ENCODE results near the gene TBC1D22A.
"Not testable (repeated sequence)": the region's sequence is repeated elsewhere in the genome, so short reads cannot be mapped to it uniquely, and the experiment has no call there.

The TBC1D22A gene

DNA sequence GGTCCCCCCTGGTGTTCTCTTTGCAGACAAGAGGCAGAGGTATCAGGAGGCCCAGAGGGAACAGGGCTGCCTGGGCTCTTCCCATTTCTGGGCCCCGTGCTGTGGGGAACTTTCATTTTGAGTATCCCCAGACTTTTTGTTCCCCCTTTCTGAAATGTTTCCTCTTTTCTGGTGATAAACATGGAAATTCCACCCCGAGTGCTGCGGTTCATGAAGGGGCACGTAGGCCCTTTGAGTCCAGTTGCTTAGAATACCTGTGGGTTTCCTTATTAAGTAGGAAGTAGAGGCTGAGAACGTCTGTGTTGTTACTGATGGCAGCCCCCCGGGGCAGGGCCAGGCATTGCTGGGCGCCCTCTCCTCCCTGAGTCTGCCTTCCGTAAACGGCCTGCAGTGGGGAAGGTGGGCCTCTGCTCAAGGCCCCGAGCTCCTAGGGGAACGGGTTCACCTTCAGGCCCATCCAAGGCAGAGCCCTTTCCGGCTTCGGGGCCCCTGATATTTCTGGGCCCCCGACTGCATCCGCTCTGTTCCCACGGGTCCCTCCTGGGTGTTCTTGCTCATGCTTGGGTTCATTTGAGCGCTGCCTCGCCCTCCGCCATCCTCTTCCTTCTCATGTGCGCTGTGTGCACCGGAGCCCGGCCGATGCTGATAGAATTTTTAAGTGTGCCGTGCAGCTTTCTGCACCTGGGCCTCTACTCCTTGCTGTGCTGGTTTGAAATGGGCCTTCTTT lies 12.0 kb downstream of the TBC1D22A start:
- no peak for DNase-seq (ENCODE audit: low read depth, low spot score)

DNA sequence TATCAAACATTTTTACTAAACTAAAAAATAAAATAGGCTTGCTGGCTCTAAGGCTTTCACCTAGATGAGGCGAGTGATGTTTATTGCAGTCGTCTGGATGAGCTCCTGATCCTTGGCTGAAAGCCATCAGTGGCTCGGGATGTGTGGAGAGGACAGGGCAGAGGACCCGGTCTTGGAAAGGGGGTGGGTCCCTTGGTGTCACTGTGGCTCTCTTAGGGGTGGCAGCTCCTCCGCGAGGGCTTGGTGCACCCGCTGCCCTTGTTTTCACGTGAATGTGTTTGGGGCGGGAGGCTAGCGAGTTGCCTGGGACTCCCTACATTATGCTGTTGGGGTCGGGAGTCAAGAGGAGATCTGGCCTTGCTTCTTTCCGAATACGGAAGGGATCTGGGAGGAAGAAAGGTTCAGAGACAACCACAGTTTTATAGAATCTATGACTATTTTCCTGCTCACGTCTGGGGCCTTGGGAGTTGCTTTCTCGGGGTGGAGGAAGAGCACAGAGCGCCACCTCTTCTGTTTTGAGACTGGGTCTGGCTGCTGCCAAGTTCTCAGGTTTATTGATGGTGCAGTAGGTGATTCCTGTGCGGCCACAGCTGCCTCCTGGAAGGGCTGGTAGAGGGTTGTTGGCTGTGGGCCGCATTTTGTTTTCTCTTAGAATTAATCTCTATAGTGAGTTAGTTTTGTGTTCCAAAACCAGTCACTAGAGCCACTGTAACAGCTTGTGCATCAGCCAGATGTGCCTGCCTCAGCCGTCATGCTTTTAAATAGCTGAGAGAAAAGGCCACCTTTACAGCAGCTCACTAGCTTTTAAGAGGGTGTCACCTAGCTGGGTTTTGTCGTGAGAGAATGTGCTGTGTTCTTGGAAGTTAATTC lies 12.8 kb downstream of the TBC1D22A start:
- DNase-seq (ENCODE audit: low read depth, low spot score): no peak

DNA sequence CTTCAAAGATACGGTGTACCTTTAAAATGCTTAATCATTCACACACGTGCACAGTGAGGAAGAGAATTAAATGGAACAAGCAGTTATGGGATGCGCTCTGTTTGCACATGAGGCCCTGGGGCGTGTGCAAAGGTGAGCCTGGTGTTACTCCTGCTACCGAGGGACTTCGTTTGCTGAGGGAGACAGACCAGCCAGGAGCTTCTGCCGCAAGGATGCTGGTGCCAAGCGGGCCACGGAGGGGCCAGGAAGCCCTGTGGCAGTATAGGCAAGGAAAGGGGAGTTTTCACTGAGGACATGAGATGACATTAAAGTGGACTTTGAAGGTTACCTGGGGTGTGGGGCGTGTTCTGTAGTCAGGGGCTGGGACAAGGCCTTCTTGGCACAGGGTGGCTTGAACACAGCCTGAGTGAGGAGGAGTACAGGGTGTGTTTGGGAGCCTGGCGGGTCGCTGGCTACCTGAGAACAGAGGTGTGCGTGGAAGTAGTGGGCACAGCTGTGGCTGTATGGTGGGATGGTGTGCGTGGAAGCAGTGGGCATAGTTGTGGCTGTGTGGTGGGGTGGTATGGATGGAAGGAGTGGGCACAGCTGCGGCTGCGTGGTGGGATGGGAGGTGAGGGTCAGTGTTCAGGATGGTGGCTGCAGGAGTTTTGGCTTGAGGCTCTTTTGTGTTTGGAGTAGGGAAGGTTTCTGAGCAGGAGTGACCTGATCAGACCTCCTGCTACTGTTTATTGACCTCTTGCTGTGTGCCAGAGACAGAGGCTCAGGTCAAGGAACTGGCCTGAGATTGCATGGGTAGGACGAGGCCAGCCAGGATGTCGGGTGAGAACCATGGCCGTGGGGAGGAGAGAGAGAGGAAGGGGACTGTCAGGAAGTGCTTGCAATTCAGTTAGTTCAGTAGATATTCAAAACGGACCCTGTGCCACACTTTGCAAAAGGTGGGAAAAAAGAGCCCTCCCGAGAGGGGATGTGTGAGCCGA lies 13.7 kb downstream of the TBC1D22A start:
- no peak for DNase-seq (ENCODE audit: low read depth, low spot score)

DNA sequence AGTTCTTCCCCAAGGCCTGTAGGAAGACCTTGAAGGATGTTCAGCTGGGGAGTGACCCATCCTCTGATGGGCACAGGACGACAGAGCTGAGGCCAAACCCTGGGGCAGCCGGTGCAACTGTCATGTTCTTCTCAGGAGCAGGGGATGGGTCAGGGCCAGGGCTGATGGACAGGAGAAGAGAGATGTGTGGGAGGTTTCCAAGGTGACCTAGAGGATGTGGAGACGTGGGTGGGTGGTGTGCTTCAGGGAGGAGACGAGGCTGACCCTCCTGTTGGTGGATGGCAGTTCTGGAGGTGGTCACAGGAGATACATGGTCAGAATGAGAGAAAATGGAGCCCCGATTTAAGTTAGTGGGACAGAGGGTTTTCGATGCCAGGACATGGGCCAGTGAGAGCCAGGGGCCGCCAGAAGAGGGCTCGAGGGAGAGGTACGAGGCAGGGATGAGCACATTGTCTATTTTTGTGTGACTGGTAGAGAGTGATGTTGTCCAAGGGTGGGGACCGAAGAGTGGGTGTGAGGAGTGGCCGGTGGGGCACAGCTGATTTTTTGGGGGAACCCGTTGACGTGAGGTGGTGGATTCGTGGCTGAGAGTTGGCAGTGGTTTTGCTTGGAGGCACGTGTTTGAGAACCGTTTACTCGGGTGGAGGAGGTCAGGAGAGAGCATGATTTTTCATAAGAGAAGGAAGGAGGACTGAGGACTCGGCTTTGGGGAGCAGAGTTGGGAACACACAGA lies 14.6 kb downstream of the TBC1D22A start:
- DNase-seq (ENCODE audit: low read depth, low spot score): no peak

DNA sequence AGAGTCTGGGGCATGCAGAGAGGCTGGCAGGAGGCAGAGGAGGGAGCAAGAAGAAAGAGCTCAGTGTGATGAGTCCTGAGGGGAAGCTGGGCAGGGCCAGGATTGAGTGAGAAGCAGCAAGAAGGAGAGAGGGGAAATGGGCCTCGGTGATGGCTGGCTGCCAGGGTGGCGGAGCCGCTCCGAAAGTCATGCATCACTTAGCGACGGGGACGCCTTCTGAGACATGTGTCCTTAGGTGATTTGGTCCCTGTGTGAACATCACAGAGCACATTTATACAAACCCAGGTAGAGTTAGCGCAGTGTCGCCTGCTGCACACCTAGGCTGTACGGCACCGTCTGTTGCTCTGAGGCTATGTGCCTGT lies 15.1 kb downstream of the TBC1D22A start:
- no peak for DNase-seq (ENCODE audit: low read depth, low spot score)

DNA sequence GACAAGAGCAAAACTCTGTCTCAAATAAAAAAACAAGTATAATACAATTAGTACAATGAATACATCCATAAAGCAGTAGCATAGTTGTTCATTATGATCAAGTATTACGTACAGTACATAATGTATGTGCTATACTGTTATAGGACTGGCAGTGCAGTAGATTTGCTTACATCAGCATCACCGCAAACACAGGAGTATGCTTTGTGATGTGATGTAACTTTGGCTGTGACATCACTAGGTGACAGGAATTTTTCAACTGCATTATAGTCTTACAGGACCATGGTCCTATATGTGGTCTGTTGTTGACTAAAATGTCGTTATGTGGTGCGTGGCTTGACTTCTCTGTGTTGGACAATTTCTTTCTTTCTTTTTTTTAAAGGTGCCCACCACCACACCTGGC lies 16.6 kb downstream of the TBC1D22A start:
- DNase-seq (ENCODE audit: low read depth, low spot score): no peak

DNA sequence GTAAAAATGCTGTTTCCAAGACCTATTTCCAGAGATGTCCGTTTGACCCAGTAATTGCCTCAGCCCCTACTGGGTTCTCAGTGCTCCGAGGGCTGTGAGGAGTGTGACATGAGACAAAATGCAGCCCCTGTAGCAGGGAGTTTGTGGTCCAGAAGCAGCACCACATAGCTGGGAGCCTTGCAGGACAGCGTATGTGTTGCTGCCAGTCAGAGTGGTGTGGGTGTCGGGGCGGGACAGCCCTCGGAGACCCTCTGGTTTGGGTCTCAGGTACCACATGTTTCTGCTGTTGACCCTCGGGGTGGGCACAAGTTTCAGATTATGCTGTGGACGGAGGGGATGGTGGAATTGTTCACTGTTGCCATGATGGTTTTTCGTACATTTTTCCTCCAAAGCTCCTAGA lies 17.2 kb downstream of the TBC1D22A start:
- DNase-seq (ENCODE audit: low read depth, low spot score): no peak

DNA sequence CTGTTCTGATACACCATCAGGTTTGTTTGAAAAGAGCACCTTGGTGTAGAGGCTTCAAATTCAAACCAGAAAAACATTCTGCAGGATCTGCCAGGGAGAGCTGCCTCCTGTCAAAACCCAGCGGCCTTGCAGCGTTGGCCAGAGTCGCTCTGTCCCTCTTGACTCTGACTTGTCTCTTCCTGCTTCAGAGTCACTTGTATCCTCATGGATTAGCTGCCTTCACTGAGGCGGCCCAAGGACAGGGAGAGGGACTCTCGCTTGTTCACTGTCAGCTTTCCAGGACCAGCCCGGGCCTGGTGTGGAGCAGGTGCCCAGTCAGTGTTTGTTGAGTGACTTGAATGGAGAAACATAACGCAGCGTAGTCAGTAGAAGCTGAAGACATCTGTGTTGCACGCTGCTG lies 18.0 kb downstream of the TBC1D22A start:
- DNase-seq (ENCODE audit: low read depth, low spot score): no peak

DNA sequence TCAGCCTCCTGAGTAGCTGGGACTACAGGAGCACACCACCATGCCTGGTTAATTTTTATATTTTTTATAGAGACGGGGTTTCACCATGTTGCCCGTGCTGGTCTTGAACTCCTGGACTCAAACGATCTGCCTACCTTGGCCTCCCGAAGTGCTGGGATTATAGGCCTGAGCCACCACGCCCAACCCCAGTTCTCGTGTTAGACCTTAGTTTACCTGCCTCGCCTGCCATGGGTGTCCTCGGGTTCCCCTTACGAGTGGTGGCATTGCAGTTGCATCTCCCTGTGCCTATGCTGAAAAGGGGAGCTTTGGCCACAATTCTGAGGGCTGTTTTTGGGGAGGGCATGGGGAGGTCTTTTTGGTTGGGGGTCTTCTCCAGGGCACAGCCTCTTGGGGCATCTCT lies 18.8 kb downstream of the TBC1D22A start:
- no peak for DNase-seq (ENCODE audit: low read depth, low spot score)

DNA sequence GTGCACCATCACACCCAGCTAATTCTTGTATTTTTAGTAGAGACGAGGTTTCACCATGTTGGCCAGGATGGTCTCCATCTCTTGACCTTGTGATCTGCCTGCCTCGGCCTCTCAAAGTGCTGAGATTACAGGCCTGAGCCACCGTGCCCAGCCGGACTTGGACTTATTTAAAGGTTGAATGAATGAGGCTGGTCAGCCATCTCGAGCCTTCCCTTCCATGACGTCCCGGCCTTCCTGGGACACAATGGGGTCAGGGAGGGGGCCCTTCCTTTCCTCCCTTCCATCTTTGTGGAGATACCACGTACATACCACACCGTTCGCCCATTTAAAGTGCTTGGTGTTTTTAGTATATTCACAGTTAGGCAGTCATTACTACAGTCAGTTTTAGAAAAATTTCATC lies 19.8 kb downstream of the TBC1D22A start:
- not testable (repeated sequence) for DNase-seq (ENCODE audit: low read depth, low spot score)

DNA sequence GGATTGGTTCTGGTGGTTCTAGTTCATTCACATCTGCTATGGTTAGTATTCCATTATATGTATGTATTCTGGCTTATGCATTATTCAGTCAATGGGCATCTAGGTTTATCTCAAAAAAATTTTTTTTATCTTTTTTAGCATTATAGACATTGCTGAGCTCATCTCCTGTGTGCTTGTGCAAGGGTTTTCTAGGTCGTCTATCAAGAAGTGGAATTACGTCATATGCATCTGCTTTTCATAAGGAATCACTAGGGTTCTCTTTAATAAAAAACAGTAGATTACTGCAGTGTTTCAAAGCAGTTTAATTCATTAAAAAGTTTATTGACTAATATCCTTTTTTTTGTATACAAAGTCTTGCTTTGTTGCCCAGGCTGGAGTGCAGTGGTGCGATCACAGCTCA lies 21.3 kb downstream of the TBC1D22A start:
- DNase-seq (ENCODE audit: low read depth, low spot score): no peak

DNA sequence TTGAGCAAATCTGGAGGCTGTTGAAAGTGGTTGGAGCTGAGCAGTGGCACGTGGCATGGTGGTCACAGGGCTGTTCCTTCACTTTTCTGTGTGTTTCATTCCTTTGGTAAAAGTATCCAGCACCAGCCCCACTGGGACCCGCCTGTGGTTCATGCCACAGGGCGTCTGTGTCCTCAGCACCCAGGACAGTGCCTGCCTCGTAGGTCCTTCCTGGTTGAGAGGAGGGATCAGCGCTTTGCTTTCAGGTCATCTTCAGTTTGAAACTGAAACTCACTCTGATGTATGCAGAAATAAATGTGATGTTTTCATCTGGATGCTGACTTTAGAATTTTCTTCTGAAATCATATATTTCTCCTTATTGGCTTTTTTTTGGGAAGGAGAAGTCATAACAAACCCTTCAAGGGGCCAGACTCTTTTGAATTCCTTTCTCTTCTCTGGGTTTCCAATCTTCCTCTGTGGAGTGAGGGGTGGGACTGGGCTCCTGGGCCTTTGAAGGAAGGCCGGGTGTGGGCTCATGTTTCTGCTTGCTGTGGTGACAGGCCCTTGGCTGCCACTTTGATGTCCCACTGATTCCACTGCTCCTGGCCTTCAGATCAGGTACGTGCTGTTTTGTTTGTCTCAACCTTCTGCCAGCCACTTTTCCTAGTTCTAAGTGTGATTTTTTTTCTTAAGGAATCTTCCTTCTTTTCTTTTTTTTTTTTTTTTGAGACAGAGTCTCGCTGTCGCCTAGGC lies 26.2 kb downstream of the TBC1D22A start:
- DNase-seq (ENCODE audit: low read depth, low spot score): no peak

DNA sequence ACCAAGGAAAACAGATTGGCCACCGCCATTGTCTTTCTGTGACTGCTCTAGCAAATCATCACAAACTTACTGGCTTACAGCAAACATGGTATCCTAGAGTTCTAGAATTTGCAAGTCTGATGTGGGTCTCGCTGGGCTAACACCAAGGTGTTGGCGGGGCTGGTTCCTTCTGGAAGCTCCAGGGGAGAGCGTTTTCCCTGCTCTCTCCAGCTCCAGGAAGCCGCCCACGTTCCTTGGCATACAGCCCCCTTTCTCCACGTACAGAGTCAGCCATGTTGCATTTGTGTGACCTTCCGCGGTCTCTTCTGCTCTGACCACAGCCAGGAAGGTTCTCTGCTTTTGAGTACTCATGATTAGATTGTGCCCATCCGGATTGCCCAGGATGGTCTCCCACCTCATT lies 27.5 kb downstream of the TBC1D22A start:
- DNase-seq (ENCODE audit: low read depth, low spot score): no peak

DNA sequence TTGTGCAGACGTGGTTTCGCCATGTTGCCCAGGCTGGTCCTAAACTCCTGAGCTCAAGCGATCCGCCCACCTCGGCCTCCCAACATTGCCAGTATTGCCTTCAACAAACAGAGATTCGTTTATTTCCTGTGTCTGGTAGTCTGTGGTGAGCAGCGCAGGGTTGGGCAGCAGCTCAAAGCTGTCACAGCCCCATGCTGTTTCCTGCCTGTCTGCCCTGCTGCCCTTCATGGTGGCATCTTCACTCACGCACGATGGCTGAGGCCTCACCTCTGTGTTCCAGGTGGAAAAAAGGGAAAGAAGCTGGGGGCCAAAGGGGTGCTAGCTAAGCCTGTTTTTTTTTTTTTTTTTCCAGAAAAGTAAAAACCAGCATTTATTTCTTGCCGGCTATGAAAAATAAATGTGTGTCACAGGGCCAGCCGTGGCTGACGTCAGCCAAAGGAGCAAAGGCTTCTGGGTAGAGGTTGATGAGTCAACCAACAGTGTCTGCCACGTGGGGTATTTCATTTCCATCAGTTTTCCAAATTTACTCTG lies 28.8 kb downstream of the TBC1D22A start:
- DNase-seq (ENCODE audit: low read depth, low spot score): peak; percentile 5

DNA sequence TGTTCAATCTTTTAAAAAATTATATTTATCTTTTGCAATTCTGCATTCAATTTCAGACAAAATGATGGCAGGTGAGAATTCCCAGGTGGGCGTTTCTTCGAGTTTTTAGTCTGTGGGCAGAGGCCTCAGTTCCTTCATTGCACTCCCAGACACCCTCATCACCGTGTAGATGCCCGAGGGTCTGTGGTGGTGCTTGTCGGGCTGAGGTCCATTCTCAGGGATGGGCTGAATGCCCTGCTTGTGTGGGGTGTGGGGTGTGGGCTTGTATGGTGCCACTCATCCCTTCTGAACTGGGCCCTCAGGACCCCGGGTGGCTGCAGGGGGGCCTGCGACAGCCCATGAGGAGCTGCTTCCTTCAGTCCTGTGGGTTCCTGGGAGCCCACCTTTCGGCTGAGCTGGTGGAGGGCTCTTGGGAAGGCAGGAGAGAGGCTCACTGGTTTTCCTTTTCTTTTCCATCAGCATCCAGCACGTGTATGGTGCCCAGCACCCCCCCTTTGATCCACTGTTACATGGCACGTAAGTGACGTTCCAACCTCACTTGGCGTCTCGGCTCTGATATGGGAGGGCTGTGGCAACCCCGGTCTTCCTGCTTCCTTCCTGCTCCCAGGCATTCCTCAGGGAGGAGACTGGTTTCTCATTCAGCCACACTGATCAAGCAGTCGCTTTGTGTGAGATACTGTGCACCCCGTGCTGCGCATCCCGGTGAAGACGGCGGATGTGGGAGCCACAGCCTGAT lies 29.8 kb downstream of the TBC1D22A start:
- DNase-seq (ENCODE audit: low read depth, low spot score): no peak

DNA sequence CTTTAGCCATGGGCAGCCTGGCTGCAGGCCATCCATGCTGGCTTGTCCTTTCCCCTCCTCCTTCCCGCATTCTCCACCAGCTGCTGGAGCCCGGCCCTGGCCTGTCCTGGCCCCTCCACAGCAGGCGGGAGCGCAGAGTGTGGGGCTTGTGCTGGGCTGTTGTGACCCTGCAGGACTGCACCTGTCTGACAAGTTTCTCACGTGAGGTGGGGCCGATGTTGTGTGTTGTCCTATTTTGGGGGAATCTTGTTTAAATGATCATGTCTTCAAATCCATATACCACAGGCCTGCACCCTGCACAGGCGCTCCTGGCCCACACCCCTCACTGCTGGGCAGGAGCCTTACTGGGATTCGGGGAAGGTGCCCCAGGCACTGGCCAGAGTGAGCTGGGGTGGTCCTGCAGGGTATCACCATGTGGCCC lies 30.4 kb downstream of the TBC1D22A start:
- no peak for DNase-seq (ENCODE audit: low read depth, low spot score)

DNA sequence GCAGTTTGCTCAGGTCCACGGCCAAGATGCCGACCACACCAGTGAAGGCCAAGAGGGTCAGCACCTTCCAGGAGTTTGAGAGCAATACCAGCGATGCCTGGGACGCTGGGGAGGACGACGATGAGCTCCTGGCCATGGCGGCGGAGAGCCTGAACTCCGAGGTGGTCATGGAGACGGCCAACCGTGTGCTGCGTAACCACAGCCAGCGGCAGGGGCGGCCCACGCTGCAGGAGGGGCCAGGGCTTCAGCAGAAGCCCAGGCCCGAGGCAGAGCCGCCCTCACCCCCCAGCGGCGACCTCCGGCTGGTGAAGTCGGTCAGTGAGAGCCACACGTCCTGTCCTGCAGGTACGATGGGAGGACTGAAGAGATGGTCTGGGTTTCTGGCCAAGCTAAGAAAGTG lies 31.0 kb downstream of the TBC1D22A start:
- DNase-seq (ENCODE audit: low read depth, low spot score): no peak

DNA sequence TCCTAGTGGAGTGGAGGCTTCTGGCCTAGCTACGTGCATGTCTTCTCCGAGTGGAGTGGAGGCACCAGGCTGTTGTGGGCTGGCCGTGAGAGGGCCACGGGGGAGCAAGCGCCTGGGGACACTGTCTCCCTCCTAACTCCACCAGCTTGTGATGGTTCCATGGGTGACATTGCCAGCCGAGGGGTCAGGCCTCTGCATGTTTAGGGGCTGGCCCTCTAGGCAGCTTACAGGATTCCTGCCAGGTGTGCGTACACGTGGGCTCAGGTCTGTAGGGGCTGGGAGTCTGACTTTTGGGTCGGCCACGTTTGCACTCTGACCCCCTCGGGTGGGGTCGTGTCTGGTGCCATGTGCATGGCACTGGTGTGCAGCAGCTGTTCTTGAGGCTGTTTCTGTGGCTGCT lies 31.6 kb downstream of the TBC1D22A start:
- no peak for DNase-seq (ENCODE audit: low read depth, low spot score)

DNA sequence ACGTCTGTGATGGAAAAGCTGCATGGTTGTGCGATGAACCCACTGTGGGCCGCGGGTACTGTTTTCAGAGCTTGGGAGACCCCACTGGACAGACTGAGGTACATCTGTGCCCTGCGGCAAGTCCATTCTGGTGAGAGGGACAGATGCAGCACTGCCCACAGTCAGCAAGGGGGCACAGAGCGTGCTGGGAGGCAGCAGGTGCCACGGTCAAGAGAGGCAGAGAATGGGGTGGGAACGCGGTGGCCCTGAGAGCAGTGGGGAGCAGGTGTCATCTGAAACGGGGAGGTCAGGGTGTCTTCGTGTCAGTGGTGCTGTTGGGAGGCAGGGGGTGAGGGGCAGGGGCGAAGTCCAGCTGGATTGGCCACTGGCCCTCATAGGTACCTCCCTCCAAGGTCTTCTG lies 32.0 kb downstream of the TBC1D22A start:
- DNase-seq (ENCODE audit: low read depth, low spot score): no peak

DNA sequence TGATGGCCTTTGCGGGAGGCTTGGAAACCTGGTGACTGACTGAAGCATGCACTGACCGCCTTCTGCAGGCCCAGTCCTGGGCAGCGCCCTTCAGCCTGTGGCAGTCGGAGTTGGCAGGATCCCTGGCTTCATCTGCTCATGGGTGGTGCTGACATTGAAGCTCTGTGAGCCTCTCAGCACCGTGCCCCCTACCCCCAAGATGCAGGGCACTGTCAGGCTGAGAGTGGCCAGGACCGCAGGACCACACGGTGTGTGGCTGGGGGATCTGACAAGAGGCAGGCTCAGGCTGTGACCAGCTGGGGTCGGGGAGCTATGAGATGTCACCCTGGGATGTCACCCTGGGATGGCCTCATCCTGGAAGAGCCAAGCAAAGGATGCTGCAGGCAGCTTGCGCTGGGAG lies 32.7 kb downstream of the TBC1D22A start:
- DNase-seq (ENCODE audit: low read depth, low spot score): no peak
